LHCN-M2 (cell line): ENCODE results near the gene CCDC149. TPM values are rescaled to one million over a fixed set of nuclear protein-coding genes. Genes with fewer than 3 reads are reported as not detected.

Experiments used
- DNase-seq: peaks from one replicate; pipeline ENCODE4 v3.0.0-alpha.2; 2012; ENCODE audit warnings: low read depth
- total RNA-seq: library from RNA; depleted of rRNA; stranded (reverse); fragments of >200 nt; gene quantifications from 2 replicates; pipeline ENCODE4 v1.2.3, GENCODE V29; 2014

The CCDC149 gene
- total RNA-seq, 1 experiment from 2014 or later: 3.0 TPM

GRCh38 chr4:24881508-24882196 is 31.2 kb downstream of the CCDC149 start:
- DNase-seq: no peak

- DNase-seq: no peak
These were observed 32.7 kb downstream of the CCDC149 start for GRCh38 chr4:24880186-24880585.

- no peak for DNase-seq
These were observed 34.2 kb downstream of the CCDC149 start for GRCh38 chr4:24878636-24879016.

- no peak for DNase-seq
These were observed 34.8 kb downstream of the CCDC149 start for GRCh38 chr4:24877868-24878635.

GRCh38 chr4:24876431-24876830 is 36.4 kb downstream of the CCDC149 start:
- DNase-seq: no peak

GRCh38 chr4:24872720-24873119 is 40.1 kb downstream of the CCDC149 start:
- DNase-seq: no peak

- peak; percentile 38 for DNase-seq
These were observed 41.6 kb downstream of the CCDC149 start for GRCh38 chr4:24871210-24871609.

- no peak for DNase-seq
These were observed 45.0 kb downstream of the CCDC149 start for GRCh38 chr4:24867766-24868296.

GRCh38 chr4:24867251-24867650 is 45.6 kb downstream of the CCDC149 start:
- no peak for DNase-seq

- no peak for DNase-seq
These were observed 47.4 kb downstream of the CCDC149 start for GRCh38 chr4:24865401-24865800.

GRCh38 chr4:24863799-24864198 is 49.0 kb downstream of the CCDC149 start:
- DNase-seq: no peak

GRCh38 chr4:24862073-24862751 is 50.6 kb downstream of the CCDC149 start:
- no peak for DNase-seq

GRCh38 chr4:24858550-24858949 is 54.3 kb downstream of the CCDC149 start:
- peak; percentile 60 for DNase-seq

GRCh38 chr4:24858026-24858425 is 54.8 kb downstream of the CCDC149 start:
- peak; percentile 63 for DNase-seq

- DNase-seq: no peak
These were observed 56.3 kb downstream of the CCDC149 start for GRCh38 chr4:24856586-24856985.

- DNase-seq: no peak
These were observed 57.1 kb downstream of the CCDC149 start for GRCh38 chr4:24855741-24856140.

GRCh38 chr4:24853142-24853541 is 59.7 kb downstream of the CCDC149 start:
- DNase-seq: no peak

- DNase-seq: peak; percentile 84
These were observed 62.2 kb downstream of the CCDC149 start for GRCh38 chr4:24850674-24851073.

- DNase-seq: no peak
These were observed 63.1 kb downstream of the CCDC149 start for GRCh38 chr4:24849756-24850155.

- DNase-seq: no peak
These were observed 63.5 kb downstream of the CCDC149 start for GRCh38 chr4:24849351-24849750.

GRCh38 chr4:24846716-24847115 is 66.1 kb downstream of the CCDC149 start:
- no peak for DNase-seq

GRCh38 chr4:24845902-24846301 is 66.9 kb downstream of the CCDC149 start:
- DNase-seq: no peak
